ENCODE results near the gene GARIN5B. TPM values are rescaled to one million over a fixed set of nuclear protein-coding genes. Genes with fewer than 3 reads are reported as not detected.

GARIN5B gene
- total RNA-seq, 2 experiments from 2014 or later: not detected

DNA sequence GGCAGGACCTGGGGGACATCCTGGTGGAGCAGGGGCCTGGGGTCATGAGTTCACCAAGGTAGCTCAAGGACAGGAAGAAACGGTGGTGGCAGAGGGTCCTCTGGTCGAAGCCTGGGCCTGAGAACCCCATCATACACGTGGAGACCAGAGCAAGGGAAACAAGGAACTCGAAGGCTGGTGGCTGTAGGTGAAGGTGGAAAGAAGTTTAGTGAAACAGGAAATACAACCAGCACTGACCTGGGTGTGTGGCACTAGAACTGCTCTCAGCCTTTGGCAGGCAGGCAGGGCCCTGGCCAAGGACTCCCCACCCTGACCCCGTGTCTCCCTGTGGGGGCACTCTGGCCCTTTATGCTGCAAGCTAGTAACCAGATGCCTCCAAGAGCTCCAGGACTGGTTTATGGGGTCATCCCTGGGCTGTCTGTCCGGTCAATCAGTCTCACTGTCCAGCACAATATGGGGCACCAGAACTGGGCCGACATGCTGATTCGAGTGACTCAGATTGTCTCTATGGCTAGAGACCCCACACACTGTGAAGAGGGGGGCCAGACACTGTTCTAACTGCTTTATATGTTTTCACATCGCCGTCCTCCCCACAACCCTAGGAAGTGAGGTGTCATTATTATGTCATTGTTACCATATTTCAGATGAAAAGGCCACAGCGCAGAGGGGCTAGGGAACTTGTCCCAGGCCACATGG lies 12.3 kb downstream of the GARIN5B start:
- intact Hi-C loops (cut with micrococcal nuclease): loop anchor here (5.0 kb wide), 1 partner anchor 48 kb away; no protein-coding TSS in a partner anchor

DNA sequence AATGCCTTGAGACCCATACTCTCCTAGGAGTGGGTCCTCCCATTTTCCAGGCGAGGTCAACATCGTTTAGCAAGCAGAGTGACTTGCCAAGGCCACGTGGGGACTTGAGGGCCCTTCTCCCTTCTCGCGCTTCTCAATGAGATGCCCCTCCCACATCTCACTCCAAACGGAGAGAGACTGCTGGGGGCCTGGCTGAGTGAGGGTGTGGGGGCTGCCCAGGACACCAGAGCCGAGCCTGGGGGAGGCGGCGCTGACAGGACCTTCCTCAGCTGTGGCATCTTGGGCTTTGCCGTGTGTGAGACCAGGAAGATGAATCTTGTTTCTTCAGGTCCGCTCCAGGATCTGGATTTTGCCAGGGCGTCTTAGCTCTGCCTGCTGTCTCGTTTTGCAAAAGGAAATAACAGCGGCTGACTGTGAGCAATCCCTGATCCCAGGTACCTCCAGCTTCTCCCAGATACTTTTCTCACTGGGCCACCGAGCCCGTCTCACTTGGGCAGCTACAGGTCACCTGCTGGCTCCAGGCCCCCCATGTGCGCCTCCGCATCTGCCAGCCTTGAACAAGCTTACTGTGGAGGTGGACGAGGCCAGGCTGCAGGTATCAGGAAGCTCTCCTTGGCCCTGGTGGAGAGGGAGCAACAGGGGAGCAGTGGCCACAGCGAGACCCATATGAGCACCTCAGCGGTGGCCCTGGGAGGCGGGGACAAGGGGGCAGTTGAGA lies 14.6 kb downstream of the GARIN5B start:
- CTCF ChIA-PET: interaction anchor here (1.0 to 2.4 kb wide), 3 partner anchors 47 to 188 kb away, joined by 3 to 7 read pairs (median 3); no protein-coding TSS in a partner anchor
- H3K4me3 Mint-ChIP-seq: no peak overlapping the region
- intact Hi-C loops (cut with micrococcal nuclease): no loop called here
- H3K27me3 Mint-ChIP-seq (ENCODE audit: low read depth): peaks cover 32% of the 10 kb centered on the region
- H3K36me3 Mint-ChIP-seq (ENCODE audit: low read depth): peaks cover 1% of the 10 kb centered on the region
- no peak for DNase-seq
- H3K27ac Mint-ChIP-seq: no peak overlapping the region
- peaks cover 11% of the 10 kb centered on the region for H3K4me1 Mint-ChIP-seq (ENCODE audit: low read depth)
- no peaks in the 10 kb centered on the region for H3K9me3 Mint-ChIP-seq

More for the DNA sequence above, 12.3 kb downstream of the GARIN5B start:
- H3K36me3 Mint-ChIP-seq (ENCODE audit: low read depth): no peaks in the 10 kb centered on the region
- peaks cover 41% of the 10 kb centered on the region for H3K27me3 Mint-ChIP-seq (ENCODE audit: low read depth)
- DNase-seq: no peak
- no peak overlapping the region for H3K27ac Mint-ChIP-seq
- no peak overlapping the region for H3K4me3 Mint-ChIP-seq
- H3K4me1 Mint-ChIP-seq (ENCODE audit: low read depth): peaks cover 15% of the 10 kb centered on the region
- CTCF ChIA-PET: no interaction called here
- no peaks in the 10 kb centered on the region for H3K9me3 Mint-ChIP-seq

DNA sequence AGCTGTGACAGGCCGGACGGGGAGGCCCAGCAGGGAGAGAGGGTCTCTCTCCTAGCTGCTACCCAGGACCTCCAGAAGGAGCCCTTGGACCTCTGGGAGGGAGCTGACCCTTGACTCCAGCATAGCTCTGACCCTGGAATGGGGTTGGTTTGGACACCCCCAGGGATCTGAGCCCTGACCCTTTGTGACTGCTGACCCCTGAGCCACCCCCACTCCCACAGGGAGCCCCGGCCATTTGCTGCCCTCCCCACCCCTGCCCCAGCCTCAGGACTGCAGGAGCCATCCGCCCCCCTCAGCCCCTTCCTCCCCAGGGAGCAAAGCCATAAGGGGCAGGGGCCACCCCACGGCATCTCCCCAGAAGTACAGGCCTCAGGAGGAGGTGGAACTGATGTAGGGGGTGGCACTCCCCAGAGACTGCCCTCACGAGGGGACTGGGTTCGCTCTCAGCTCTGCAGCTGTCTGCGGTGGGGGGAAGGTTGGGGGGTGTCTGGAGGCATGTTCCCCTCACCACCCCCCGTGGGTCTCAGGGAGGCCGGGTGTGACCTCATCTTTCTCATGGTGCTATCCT lies 15.5 kb downstream of the GARIN5B start:
- Mint-ChIP-seq H3K9me3 (no peaks in the 10 kb centered on the region), H3K4me1 (ENCODE audit: low read depth) (peaks cover 1% of the 10 kb centered on the region), H3K36me3 (ENCODE audit: low read depth) (peaks cover 8% of the 10 kb centered on the region), H3K4me3 (no peak overlapping the region), H3K27ac (no peak overlapping the region), H3K27me3 (ENCODE audit: low read depth) (peaks cover 22% of the 10 kb centered on the region)
- CTCF ChIA-PET: no interaction called here
- intact Hi-C loops (cut with micrococcal nuclease): no loop called here
- DNase-seq: no peak

DNA sequence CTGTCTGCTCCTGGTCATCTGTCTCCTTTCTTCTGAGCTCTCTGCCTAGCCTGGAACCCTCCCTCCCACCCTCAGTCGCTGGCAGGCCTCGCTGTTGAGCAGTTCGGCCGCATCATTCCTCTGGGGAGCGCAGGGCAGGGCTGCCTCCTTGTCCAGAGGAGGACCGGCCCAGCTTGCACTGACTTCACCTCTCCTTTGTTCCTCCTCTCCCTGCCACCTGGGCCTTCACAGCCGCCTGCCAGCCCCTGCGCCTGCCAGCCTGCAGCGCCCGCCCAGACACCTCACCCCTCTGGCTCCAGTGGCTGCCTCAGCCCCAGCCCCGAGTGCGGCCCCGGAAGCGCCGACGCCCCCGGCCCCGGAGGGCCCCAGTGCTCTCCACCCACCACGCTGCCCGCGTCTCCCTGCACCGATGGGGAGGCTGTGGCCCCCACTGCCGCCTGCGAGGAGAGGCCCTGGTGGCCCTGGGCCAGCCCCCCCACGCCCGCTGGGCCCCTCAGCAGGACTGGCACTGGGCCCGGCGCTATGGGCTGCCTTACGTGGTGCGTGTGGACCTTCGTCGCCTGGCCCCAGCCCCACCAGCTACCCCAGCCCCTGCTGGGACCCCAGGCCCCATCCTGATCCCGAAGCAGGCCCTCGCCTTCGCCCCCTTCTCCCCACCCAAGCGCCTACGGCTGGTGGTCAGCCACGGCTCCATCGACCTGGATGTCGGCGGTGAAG lies 16.2 kb downstream of the GARIN5B start:
- no peak overlapping the region for H3K4me3 Mint-ChIP-seq
- intact Hi-C loops (cut with micrococcal nuclease): no loop called here
- no peaks in the 10 kb centered on the region for H3K4me1 Mint-ChIP-seq (ENCODE audit: low read depth)
- CTCF ChIA-PET: no interaction called here
- H3K9me3 Mint-ChIP-seq: no peaks in the 10 kb centered on the region
- peaks cover 10% of the 10 kb centered on the region for H3K36me3 Mint-ChIP-seq (ENCODE audit: low read depth)
- DNase-seq: no peak
- H3K27ac Mint-ChIP-seq: no peak overlapping the region
- H3K27me3 Mint-ChIP-seq (ENCODE audit: low read depth): peaks cover 16% of the 10 kb centered on the region

DNA sequence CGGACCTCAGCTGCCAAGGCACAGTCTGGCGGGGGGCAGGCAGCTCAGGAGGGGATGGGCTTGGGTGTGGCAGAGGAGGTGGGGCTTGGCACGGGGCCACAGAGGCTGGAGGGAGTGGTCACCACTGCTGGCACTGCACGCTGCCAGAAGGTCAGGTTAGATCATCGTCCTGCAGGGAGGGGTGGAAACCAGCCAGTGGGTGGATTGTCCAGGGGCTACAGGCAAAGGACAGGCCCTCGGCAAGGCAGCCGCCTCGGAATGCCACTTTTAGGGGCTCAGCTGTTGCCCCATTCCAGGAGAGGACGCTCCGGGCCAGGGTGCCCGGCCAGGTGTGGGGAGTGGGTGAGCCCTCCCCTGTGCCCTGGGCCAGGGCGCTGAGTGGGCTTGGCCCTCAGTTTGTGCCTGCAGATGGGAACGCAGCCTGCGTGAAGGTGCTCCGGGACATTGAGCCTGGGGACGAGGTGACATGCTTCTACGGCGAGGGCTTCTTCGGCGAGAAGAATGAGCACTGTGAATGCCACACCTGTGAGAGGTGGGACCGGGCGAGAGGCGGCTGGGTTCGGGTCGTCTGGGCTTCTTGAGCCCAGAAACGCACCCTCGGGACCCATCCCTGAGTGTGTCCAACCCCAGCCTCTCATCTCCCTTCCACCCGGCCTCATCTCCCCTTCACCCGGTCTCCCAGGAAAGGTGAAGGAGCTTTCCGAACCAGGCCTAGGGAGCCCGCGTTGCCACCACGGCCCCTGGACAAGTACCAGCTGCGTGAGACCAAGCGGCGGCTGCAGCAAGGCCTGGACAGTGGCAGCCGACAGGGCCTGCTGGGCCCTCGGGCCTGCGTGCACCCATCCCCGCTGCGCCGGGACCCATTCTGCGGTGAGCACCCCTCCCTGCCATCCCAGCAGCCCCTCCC lies 17.0 kb downstream of the GARIN5B start:
- CTCF ChIA-PET: no interaction called here
- H3K36me3 Mint-ChIP-seq (ENCODE audit: low read depth): peaks cover 12% of the 10 kb centered on the region
- intact Hi-C loops (cut with micrococcal nuclease): no loop called here

DNA sequence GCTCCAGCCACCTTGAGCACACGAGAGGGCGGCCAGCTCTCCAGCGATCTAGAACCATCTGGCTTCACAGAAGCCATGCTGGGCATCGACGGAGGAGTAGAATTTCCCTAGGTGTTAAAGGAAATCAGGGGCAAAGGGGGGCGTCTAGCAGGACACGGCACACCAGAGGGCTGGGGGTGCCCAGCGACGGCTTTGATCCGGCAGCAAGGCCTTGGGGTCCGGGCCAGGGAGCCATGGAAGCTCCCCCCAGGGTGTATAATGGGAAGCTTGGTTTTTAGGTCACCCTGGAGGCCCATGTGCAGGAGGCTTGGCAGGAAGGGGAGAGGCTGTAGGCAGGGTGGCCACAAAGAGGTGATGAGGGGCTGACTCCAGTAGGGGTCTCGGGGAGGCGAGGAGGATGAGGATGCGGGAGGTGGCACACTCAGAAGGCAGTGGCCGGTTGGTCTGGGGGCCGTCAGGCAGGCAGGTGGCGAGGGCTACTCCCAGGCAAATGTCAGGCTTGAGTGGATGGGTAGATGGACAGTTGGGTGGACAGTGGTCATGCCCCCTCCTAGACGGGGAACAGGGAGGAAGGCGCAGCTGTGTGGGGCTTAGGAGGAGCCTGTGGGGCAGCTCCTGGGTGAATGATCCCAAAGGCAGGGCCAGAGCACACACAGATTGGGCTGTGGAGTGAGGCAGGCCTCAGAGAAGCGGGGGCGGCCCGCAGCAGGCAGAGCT lies 17.8 kb downstream of the GARIN5B start:
- intact Hi-C loops (cut with micrococcal nuclease): no loop called here
- H3K27ac Mint-ChIP-seq: no peak overlapping the region
- no peak overlapping the region for H3K4me3 Mint-ChIP-seq
- H3K9me3 Mint-ChIP-seq: no peaks in the 10 kb centered on the region
- DNase-seq: no peak
- CTCF ChIA-PET: no interaction called here
- H3K27me3 Mint-ChIP-seq (ENCODE audit: low read depth): no peaks in the 10 kb centered on the region
- peaks cover 5% of the 10 kb centered on the region for H3K4me1 Mint-ChIP-seq (ENCODE audit: low read depth)
- H3K36me3 Mint-ChIP-seq (ENCODE audit: low read depth): peaks cover 12% of the 10 kb centered on the region

More for the DNA sequence above, 17.0 kb downstream of the GARIN5B start:
- H3K27me3 Mint-ChIP-seq (ENCODE audit: low read depth): peaks cover 8% of the 10 kb centered on the region
- no peak overlapping the region for H3K27ac Mint-ChIP-seq
- no peak overlapping the region for H3K4me3 Mint-ChIP-seq
- H3K4me1 Mint-ChIP-seq (ENCODE audit: low read depth): peaks cover 5% of the 10 kb centered on the region
- no peaks in the 10 kb centered on the region for H3K9me3 Mint-ChIP-seq
- no peak for DNase-seq

DNA sequence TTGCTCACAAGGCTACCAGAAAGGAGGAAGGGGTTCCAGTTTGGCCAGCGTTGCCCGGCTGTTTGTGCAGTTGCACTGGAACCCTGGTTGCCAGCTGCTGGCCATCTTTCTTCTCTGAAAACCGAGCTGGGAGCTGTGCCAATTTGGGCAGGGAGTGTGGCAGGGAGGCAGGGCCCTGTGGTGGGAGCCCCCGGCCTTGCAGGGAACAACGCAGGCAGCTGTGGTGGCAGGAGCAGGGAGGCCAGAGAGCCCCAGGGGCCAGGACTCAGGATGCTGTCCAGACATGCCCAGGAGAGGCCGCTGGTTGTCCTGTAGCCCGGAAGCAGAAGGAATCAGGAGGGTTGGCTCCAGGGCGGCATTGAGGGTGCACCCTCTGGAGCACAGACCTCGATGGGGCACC lies 18.6 kb downstream of the GARIN5B start:
- Mint-ChIP-seq H3K9me3 (no peaks in the 10 kb centered on the region), H3K4me3 (no peak overlapping the region), H3K36me3 (ENCODE audit: low read depth) (peaks cover 12% of the 10 kb centered on the region), H3K27ac (no peak overlapping the region), H3K4me1 (ENCODE audit: low read depth) (peaks cover 5% of the 10 kb centered on the region), H3K27me3 (ENCODE audit: low read depth) (no peaks in the 10 kb centered on the region)
- CTCF ChIA-PET: interaction anchor here (1.2 kb wide), 1 partner anchor 43 kb away, joined by 3 read pairs; no protein-coding TSS in a partner anchor
- intact Hi-C loops (cut with micrococcal nuclease): no loop called here
- DNase-seq: no peak

DNA sequence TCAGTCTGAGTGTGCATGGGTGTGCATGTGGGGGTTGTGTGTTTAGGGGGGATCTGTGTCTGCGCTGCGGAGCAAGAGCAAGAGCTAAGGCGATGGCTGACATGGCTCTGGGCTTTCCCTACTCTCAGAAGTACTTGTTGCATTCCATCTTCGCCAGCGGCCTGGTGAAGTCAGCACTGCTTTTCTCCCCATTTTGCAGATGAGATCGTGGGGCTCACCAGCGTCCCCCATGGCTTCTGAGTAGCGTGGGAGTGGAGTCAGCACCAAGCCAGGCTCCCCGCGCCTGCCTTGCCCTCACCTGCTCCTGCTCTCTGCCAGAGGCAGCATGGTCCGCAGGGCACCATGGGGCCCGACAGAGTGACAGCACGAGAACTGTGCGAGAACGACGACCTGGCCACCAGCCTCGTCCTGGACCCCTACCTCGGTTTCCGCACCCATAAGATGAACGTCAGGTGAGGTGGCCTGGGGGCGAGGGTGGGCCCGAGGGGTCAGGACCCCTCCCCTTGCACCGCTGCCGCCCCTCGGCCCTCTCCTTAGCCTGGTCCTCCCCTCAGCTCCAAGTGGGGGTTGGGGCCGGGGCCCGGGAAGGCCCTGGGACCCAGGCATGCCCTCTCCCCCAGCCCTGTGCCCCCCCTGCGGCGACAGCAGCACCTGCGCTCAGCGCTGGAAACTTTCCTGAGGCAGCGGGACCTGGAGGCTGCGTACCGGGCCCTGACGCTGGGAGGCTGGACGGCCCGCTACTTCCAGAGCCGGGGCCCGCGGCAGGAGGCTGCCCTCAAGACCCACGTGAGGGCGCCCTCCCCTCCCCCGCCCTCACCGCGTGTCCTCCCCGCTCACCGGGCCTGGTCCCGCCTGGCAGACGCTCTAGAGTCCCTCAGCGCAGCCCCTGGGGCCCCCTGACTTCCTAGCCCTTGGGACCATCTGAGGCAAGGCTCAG lies 21.2 kb downstream of the GARIN5B start:
- no peak for DNase-seq
- intact Hi-C loops (cut with micrococcal nuclease): no loop called here
- H3K4me1 Mint-ChIP-seq (ENCODE audit: low read depth): peaks cover 12% of the 10 kb centered on the region
- H3K4me3 Mint-ChIP-seq: peak overlapping the region; percentile 90
- H3K27me3 Mint-ChIP-seq (ENCODE audit: low read depth): no peaks in the 10 kb centered on the region
- H3K36me3 Mint-ChIP-seq (ENCODE audit: low read depth): peaks cover 12% of the 10 kb centered on the region
- H3K27ac Mint-ChIP-seq: peak overlapping the region; percentile 27
- CTCF ChIA-PET: interaction anchor here (1.4 kb wide), 1 partner anchor 43 kb away, joined by 5 read pairs; the partner anchor contains the start of gene TMEM238
- H3K9me3 Mint-ChIP-seq: no peaks in the 10 kb centered on the region

DNA sequence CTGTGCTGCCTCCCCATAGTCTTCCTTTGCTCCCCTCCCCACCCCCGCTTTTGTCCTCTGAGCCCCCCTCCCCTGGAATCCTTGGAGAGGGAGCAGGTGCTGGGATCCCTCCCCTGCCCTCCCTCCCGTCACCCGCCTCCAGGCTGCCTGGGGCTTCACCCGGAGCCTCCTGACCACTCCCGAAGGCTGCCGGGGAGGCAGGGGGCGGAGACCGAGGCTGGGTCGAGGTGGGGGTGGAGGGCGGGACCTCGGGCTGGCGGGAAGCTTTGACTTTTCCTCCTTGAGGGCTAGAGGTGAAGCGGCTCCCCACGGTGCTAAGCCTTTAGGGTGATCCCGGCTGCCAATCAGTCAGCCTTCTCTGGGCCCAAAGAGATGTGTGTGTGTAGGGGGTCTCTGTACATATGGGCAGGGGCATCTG lies 21.9 kb downstream of the GARIN5B start:
- peaks cover 12% of the 10 kb centered on the region for H3K4me1 Mint-ChIP-seq (ENCODE audit: low read depth)
- peak overlapping the region; percentile 90 for H3K4me3 Mint-ChIP-seq
- peak overlapping the region; percentile 27 for H3K27ac Mint-ChIP-seq
- H3K36me3 Mint-ChIP-seq (ENCODE audit: low read depth): peaks cover 12% of the 10 kb centered on the region
- peak; percentile 86 for DNase-seq
- CTCF ChIA-PET: interaction anchor here (1.4 kb wide), 1 partner anchor 43 kb away, joined by 5 read pairs; the partner anchor contains the start of gene TMEM238
- intact Hi-C loops (cut with micrococcal nuclease): no loop called here
- no peaks in the 10 kb centered on the region for H3K9me3 Mint-ChIP-seq
- no peaks in the 10 kb centered on the region for H3K27me3 Mint-ChIP-seq (ENCODE audit: low read depth)

DNA sequence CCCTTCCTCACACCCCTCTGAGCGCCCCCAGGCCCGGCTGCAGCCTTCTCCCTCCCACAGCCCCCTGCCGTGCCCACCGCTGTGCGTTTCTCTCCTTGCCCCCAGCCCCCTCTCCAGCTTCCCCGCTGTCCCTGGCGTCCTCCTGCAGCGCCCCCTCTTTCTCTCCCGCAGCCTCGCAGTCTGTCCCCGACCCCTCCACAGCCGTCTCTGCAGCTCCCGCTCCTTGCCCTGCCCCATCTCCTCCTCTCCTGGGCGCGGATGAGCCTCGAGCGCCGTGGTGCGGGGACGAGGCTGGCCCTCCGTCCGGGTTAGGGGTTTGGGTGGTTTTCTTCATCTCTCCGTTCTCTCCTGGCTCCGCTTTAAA lies 22.3 kb downstream of the GARIN5B start:
- Mint-ChIP-seq H3K27me3 (ENCODE audit: low read depth) (no peaks in the 10 kb centered on the region), H3K27ac (peak overlapping the region; percentile 3), H3K36me3 (ENCODE audit: low read depth) (peaks cover 12% of the 10 kb centered on the region), H3K9me3 (no peaks in the 10 kb centered on the region), H3K4me3 (peak overlapping the region; percentile 90), H3K4me1 (ENCODE audit: low read depth) (peaks cover 12% of the 10 kb centered on the region)
- intact Hi-C loops (cut with micrococcal nuclease): no loop called here
- peak; percentile 47 for DNase-seq
- CTCF ChIA-PET: interaction anchor here (1.4 kb wide), 1 partner anchor 44 kb away, joined by 5 read pairs; the partner anchor contains the start of gene TMEM238
